Sciatic nerve (tissue), 2 donors: ENCODE data around the gene FES. TPM values are rescaled to one million over a fixed set of nuclear protein-coding genes. Genes with fewer than 3 reads are reported as not detected.
A peak's percentile ranks its signal among the peaks of the same experiment; 100 is the strongest.
"Not testable (repeated sequence)": the region's sequence is repeated elsewhere in the genome, so short reads cannot be mapped to it uniquely, and the experiment has no call there.

Source experiments
- ATAC-seq: fragments of 200-7000 bp; cut with Tn5 transposase; one replicate; pipeline ENCODE4 v1.9.1; 2020; ENCODE audit warnings: mild to moderate bottlenecking, moderate library complexity
- DNase-seq: peaks from one replicate; pipeline ENCODE4 v3.0.0-alpha.2; 2020; ENCODE audit warnings: low spot score
- intact Hi-C: fragments of 100-400 bp; cut with DNase I; formaldehyde crosslinking; loops from one replicate; pipeline ENCODE4 v1.14.2; 2022
- total RNA-seq: library from RNA; stranded (reverse); fragmentation: NEBNext Ultra II Directional; extraction: Animal tissue kit (Norgen Biotek cat#: 25700); gene quantifications from one replicate; pipeline ENCODE4 v1.2.1, GENCODE V29; 2021
- donor health status: DM: no; HTN: no; CAD: no.
- donor health status: DM: no; HTN: no; CAD: no.

The FES gene
- total RNA-seq, 1 donor from 2014 or later: 44.8 TPM

DNA sequence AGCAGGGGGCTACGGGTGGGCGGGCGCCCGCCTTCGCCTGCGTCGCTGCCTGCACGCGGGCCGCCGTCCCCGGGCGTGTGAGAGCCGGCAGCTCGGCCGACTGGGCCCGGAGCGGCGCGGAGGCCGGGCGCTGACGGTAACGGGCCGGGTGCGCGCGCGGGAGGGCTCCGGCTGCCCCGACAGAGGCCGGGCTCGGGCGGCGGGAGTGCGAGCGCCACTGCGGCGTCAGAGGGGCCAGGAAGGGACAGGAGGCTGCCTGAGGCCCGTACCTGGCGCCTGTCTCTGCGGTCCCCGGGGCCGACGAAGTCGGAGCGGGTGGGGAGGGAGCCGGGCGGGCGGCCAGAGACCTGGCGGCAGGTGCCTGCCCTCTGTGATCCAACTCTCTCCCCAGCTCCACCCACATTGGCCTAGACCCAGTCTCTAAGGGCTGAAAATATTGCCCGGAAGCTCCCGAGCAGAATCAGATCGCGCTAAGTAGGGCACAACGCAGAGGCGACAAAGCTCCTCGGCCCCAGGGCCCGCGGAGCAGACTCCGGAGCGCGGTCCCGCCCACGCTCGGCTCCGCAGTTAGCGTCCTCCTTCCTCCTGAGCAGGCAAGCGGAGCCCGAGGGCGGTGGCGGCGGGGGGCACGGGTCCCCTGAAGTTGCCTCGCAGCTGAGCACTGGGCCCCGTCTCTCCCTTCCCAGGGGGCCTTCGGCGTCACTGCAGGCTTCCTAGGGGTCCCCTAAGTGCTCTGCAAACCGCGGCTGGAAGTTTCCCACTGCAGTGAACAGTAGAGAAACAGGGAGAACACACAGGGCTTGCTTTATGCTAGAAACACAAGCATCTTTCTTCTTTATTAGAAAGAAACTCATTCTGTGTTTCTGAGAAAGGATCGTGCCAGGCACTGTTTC, 18.8 kb downstream of the FES start, which contains the start of gene MAN2A2:
Gene MAN2A2, plus strand, starts transcription at position 463 of the 893 bp plus-strand sequence. CDS start 906 bp downstream, outside the sequence.
- ATAC-seq: peak; percentile 50
- intact Hi-C loops: loop anchor here (2.0 kb wide), 1 partner anchor 32 kb away; the partner anchor contains the start of gene UNC45A
- peak; percentile 83 for DNase-seq

DNA sequence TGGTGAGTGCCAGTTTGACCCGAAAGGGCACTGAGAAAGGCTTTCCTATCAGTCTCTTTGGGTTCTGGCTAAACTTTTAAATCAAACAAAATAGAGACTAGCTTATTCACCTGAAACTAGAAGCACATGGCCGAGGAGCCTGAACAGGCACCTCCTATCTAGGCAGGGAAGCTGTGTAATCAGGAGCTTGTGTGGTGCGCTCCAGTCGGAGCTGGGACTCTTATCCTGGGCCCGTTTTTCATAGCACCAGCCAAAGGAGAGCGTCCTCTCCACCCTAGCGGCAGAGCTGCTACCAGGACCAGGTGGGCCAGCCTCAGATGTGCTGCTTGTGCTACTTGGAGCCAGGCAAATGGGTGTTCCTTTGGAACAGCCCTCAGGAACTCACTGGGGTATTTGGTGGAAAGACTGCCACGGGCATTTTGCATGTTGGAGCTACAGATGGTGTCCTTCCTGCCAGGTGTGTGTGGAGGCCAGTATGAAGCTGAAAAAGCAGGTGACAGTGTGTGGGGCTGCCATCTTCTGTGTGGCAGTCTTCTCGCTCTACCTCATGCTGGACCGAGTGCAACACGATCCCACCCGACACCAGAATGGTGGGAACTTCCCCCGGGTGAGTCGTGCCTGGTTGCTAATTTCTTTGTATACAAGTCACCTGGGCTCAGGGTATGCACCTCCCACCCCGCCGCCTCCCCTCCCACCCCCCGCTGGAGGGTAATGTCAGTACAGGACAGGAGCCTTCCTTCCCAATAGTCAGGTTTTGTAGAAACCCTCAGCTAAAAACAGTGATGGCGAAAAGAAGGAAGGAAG, 19.6 kb downstream of the FES start:
- intact Hi-C loops: loop anchor here (2.0 kb wide), 1 partner anchor 31 kb away; the partner anchor contains the start of gene UNC45A
- DNase-seq (peak; percentile 54), ATAC-seq (no peak)

GRCh38 chr15:90904746-90905145, 20.4 kb downstream of the FES start:
- intact Hi-C loops: no loop called here
- ATAC-seq (no peak), DNase-seq (no peak)

DNA sequence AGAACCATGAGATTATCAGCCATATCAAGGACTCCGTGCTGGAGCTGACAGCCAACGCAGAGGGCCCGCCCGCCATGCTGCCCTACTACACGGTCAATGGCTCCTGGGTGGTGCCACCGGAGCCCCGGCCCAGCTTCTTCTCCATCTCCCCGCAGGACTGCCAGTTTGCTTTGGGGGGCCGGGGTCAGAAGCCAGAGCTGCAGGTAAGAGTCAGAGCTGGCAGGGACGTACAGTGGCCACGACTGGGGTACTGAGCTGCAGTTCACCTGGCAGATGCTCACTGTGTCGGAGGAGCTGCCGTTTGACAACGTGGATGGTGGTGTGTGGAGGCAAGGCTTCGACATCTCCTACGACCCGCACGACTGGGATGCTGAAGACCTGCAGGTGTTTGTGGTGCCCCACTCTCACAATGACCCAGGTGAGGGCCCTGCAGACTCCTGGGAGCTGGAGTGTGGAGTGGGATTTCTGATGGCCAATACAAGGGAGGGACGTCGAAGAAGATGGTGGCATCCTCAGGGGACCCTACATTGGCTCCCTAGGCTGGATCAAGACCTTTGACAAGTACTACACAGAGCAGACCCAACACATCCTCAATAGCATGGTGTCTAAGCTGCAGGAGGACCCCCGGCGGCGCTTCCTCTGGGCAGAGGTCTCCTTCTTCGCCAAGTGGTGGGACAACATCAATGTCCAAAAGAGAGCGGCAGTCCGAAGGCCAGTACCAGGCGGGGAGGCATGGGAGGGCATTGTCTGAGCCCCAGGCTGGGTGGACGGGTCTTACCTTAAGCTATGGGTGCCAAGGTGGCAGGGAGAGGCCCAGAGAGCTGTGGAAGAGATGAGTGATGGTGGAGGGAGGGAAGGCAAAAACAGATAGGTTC, 21.2 kb downstream of the FES start:
- intact Hi-C loops: no loop called here
- DNase-seq (no peak), ATAC-seq (no peak)

- intact Hi-C loops: no loop called here
- no peak for ATAC-seq
- no peak for DNase-seq
Measured at GRCh38 chr15:90906181-90906849, 22.0 kb downstream of the FES start.

DNA sequence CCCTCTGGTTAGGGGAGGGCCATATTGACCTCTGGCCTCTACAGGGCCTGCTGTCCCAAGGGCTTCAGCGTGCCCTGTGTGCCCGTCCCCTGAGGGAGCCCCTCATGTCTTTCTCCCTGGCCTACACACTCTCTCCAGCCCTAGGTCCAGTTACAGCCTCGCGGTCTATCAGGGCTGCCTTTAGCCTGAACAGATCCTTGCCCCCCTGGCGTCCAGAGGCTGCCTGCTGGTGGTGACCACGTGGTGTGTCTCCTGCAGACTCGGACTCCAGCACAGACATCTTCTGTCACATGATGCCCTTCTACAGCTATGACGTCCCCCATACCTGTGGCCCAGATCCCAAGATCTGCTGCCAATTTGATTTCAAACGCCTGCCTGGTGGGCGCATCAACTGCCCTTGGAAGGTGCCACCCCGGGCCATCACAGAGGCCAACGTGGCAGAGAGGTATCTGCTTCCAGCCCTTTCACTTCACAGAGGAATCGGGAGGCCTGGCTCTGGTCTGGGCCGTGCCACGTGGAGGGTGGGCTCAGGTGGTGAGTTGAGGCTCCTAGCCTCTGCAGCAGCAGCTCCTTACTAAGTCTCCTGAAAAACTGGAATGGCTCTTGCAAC, 22.9 kb downstream of the FES start:
- intact Hi-C loops: no loop called here
- peak; percentile 2 for ATAC-seq

DNA sequence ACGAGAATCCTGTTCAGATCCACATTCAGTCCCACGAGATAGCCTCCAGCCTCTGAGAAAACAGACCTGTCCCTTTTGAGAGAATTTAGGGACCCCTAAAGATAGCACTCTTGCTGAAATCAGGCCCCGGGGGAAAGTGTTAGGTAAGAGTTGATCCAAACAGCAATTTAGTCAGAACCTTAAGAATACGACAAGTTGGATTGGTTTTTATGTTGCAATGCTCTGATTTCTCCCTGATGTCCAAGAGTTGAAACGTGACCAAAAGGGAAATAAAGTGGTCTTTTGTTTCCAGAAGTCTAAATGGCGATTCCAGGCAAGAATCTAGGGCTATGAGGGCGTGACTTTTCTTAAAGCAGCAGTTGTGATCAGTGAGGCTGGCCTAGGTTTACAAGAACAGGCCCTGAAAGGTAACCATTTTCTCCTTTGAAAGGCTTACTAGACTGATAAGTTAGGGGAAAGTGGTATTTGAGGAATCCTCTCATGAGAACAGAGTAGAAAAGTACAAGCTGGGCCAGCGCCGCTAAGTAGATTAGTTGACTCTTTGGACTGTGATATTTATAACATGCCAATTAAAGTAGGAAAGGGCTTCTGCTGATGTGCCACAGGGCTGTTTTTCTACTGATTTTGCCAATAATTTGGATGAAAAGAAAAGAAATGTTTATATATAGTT, 23.7 kb downstream of the FES start:
- ATAC-seq (peak; percentile 74), DNase-seq (no peak)
- intact Hi-C loops: no loop called here

More for the DNA sequence above, 22.9 kb downstream of the FES start:
- DNase-seq: no peak

- DNase-seq: peak; percentile 55
- intact Hi-C loops, ATAC-seq: not testable (repeated sequence)
Measured at GRCh38 chr15:90909449-90909848, 25.1 kb downstream of the FES start.

DNA sequence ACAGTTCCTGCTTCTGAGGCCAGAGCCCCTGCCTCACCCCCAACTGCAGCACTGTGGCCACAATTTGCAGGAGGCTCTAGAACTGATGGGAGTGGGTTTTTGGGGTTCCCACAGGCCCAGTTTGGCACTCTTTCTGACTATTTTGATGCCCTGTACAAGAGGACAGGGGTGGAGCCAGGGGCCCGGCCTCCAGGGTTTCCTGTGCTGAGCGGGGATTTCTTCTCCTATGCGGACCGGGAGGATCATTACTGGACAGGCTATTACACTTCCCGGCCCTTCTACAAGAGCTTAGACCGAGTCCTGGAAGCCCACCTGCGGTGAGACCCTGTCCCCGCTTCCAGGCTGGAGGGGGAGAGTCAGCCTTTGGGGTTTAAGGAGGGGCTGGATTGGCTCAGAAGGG, 25.7 kb downstream of the FES start:
- intact Hi-C loops: no loop called here
- DNase-seq (no peak), ATAC-seq (no peak)

DNA sequence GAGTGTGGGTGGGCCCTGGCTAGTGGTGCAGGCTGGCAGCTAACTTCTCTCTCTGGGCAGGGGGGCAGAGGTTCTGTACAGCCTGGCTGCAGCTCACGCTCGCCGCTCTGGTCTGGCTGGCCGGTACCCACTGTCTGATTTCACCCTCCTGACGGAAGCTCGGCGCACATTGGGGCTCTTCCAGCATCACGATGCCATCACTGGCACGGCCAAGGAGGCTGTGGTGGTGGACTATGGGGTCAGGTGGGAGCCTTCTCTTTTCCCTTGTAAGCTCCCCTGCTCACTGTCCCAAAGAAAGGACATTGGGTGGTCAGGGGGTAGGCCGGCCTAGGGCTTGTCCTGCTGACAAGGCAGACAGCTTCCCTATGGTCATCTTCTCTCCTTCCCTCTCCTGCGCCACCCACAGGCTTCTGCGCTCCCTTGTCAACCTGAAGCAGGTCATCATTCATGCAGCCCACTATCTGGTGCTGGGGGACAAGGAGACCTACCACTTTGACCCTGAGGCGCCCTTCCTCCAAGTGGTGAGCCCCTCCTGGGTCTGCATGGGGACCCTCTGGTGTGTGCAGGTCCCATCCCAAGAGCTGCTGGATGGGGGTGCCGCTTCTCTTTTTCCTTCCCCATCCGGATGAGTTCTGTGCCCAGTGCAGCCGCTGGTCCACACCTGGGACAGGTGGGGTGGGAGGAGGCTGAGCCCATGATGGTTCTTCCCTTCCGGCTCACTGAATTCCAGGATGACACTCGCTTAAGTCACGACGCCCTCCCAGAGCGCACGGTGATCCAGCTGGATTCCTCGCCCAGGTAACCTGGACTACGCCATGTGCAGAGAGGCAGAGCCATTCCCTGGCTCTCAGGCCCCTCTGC, 26.4 kb downstream of the FES start:
- ATAC-seq (no peak), DNase-seq (peak; percentile 50)
- intact Hi-C loops: no loop called here

DNA sequence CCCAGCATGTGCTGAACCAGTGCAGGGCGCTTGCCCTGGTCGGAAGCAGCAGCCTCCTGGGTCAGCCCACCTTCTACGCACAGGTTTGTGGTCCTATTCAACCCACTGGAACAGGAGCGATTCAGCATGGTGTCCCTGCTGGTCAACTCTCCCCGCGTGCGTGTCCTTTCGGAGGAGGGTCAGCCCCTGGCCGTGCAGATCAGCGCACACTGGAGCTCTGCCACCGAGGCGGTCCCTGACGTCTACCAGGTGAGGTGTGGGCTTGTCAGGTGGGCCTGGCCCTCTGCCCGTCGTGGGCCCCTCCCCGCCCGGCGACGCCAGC, 27.0 kb downstream of the FES start:
- ATAC-seq (no peak), DNase-seq (peak; percentile 60)
- intact Hi-C loops: no loop called here

DNA sequence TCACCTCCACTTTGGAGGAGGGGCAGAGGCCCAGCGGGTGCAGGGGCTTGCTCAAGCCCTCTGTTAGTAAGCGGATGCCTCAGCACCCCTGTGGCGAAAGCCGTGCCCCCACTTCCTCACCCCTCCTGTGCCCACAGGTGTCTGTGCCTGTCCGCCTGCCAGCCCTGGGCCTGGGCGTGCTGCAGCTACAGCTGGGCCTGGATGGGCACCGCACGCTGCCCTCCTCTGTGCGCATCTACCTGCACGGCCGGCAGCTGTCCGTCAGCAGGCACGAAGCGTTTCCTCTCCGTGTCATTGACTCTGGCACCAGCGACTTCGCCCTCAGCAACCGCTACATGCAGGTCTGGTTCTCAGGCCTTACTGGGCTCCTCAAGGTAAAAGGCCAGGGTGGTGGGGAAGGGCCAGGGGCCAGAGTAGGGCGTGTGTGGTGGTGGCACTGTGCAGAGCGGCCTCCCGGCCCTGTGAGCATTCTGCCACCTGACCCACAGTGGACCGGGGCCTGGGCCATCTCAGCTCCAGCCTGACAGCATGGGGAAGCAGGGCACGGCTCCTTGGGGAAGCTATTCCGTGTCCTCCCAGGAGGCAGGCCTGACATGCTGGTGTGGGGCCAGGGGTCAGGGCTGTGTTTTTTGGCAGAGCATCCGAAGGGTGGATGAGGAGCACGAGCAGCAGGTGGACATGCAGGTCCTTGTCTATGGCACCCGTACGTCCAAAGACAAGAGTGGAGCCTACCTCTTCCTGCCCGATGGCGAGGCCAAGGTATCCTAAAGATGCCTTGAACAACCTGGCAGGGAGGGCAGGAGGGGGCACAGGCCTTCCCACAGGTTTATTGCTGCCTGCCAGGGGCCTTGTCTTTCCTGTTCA, 27.8 kb downstream of the FES start:
- intact Hi-C loops: no loop called here
- ATAC-seq (no peak), DNase-seq (peak; percentile 50)

DNA sequence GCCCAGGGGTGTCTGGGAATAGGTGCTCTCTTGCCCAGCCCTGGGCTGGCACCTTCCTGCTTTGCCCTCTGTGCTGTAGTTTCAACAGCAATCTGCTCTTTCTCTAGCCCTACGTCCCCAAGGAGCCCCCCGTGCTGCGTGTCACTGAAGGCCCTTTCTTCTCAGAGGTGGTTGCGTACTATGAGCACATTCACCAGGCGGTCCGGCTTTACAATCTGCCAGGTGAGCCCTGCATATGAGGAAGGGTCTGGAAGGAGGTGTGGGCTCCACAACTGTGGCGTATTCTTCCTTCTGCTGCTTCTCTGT, 28.4 kb downstream of the FES start:
- ATAC-seq: no peak
- intact Hi-C loops: no loop called here
- DNase-seq: no peak

DNA sequence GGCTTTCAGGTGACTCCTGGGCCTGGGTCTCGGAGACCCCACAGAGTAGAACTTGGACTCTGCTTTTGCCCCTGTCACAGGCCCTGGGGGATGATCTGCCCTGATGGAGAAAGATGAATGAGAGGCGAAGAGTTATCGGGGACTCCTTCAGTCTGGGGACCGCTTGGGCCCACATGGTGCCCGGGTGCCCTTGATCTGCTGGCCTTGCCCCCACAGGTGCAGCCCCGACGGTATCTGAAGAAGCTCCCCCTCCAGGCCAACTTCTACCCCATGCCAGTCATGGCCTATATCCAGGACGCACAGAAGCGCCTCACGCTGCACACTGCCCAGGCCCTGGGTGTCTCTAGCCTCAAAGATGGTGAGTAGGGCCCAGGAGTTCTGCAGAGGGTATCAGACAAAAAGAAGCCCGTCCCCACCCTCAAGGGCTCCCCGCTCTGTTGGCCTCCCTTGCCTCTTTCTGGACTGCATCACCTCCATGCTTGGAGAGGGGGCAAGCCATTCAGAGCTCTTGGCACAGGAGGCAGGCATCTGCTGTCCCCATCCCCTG, 29.2 kb downstream of the FES start:
- intact Hi-C loops: no loop called here
- ATAC-seq: no peak

DNA sequence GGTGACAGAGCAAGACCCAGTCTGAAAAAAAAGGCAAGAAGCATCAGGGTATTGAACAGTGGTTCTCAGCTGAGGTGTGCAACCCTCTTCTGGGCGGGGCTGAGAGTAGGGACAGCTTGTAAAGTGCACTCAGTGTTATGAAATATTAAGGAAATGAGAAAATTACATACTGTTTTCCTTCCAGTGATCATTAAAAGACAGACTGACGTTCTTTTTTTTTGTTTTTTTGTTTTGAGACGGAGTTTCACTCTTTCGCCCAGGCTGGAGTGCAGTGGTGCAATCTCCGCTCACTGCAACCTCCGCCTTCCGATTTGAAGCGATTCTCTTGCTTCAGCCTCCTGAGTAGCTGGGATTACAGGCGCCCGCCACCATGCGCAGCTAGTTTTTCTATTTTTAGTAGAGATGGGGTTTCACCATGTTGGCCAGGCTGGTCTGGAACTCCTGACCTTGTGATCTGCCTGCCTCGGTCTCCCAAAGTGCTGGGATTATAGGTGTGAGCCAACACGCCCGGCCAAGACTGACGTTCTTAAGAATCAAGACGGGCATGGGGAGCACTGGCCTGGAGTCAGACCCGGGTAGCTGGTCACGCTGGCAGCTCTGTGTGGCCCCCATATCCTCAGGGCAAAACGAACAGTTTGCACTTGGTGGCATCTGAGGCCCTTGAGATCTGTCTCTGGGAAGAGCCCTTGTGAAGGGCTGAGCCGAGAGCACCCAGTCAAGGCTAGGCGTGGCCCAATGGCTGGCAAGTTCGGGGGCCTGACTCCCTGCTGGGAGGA, 30.2 kb downstream of the FES start:
- ATAC-seq: no peak
- no peak for DNase-seq
- intact Hi-C loops: no loop called here

More for the DNA sequence above, 29.2 kb downstream of the FES start:
- no peak for DNase-seq
